Measurements from ENCODE around the gene TRIM34. TPM values are rescaled to one million over a fixed set of nuclear protein-coding genes. Genes with fewer than 3 reads are reported as not detected.
"Not testable (repeated sequence)": the region's sequence is repeated elsewhere in the genome, so short reads cannot be mapped to it uniquely, and the experiment has no call there.

Gene TRIM34
- total RNA-seq, 2 donors from 2014 or later = 7.9 to 9.8 TPM

GRCh38 chr11:5611627-5612026 lies 13.2 kb upstream of the TRIM34 start:
- intact Hi-C loops (cut with DNase I, micrococcal nuclease) = no loop called here
- ATAC-seq = no peak
- DNase-seq = no peak

- intact Hi-C loops (cut with DNase I, micrococcal nuclease) = no loop called here
- ATAC-seq = no peak
- DNase-seq = no peak
These were observed 6.0 kb upstream of the TRIM34 start for GRCh38 chr11:5618807-5619206.

- ATAC-seq = peak; percentile 87
- intact Hi-C loops (cut with DNase I, micrococcal nuclease) = no loop called here
- peak in 1 of 2 donors; percentile 42 for DNase-seq
These were observed 3.9 kb upstream of the TRIM34 start for GRCh38 chr11:5620651-5621521.

- no peak for DNase-seq
- intact Hi-C loops (cut with DNase I, micrococcal nuclease) = no loop called here
- no peak for ATAC-seq
These were observed 3.2 kb upstream of the TRIM34 start for GRCh38 chr11:5621580-5621979.

- intact Hi-C loops (cut with DNase I, micrococcal nuclease) = no loop called here
- DNase-seq (no peak), ATAC-seq (no peak)
These were observed 2.0 kb upstream of the TRIM34 start for GRCh38 chr11:5622802-5623201.

- ATAC-seq (no peak), DNase-seq (no peak)
- intact Hi-C loops (cut with DNase I, micrococcal nuclease) = no loop called here
These were observed 480 bp downstream of the TRIM34 start for GRCh38 chr11:5625281-5625680.

- intact Hi-C loops (cut with DNase I, micrococcal nuclease) = no loop called here
- DNase-seq (no peak), ATAC-seq (no peak)
These were observed 1.4 kb downstream of the TRIM34 start for GRCh38 chr11:5626196-5626595.

GRCh38 chr11:5631417-5631816 lies 6.6 kb downstream of the TRIM34 start:
- intact Hi-C loops (cut with DNase I, micrococcal nuclease) = no loop called here
- ATAC-seq (no peak), DNase-seq (no peak)

GRCh38 chr11:5631969-5632635 lies 7.3 kb downstream of the TRIM34 start:
- ATAC-seq = no peak
- intact Hi-C loops (cut with DNase I, micrococcal nuclease) = no loop called here
- DNase-seq = no peak

- DNase-seq (no peak), ATAC-seq (no peak)
- intact Hi-C loops (cut with DNase I, micrococcal nuclease) = no loop called here
These were observed 15.2 kb downstream of the TRIM34 start for GRCh38 chr11:5639953-5640352.

GRCh38 chr11:5643585-5643984 lies 18.8 kb downstream of the TRIM34 start:
- DNase-seq (no peak), ATAC-seq (no peak)
- intact Hi-C loops (cut with DNase I, micrococcal nuclease) = no loop called here

- no peak for ATAC-seq
- intact Hi-C loops (cut with DNase I, micrococcal nuclease) = no loop called here
- DNase-seq = no peak
These were observed 21.3 kb downstream of the TRIM34 start for GRCh38 chr11:5646139-5646538.

GRCh38 chr11:5655474-5655873 lies 30.7 kb downstream of the TRIM34 start:
- DNase-seq (no peak), ATAC-seq (no peak)
- intact Hi-C loops (cut with DNase I, micrococcal nuclease) = no loop called here

- DNase-seq; intact Hi-C loops (cut with DNase I, micrococcal nuclease); ATAC-seq: not testable (repeated sequence)
These were observed 32.2 kb downstream of the TRIM34 start for GRCh38 chr11:5656956-5657355.

GRCh38 chr11:5658318-5658717 lies 33.5 kb downstream of the TRIM34 start:
- intact Hi-C loops (cut with DNase I, micrococcal nuclease) = no loop called here
- DNase-seq = no peak
- no peak for ATAC-seq

GRCh38 chr11:5663511-5663910 lies 38.7 kb downstream of the TRIM34 start:
- ATAC-seq = no peak
- intact Hi-C loops (cut with DNase I, micrococcal nuclease) = no loop called here
- no peak for DNase-seq

- DNase-seq = no peak
- ATAC-seq = no peak
- intact Hi-C loops (cut with DNase I, micrococcal nuclease) = no loop called here
These were observed 40.3 kb downstream of the TRIM34 start for GRCh38 chr11:5665051-5665570.

GRCh38 chr11:5665746-5666401 lies 41.1 kb downstream of the TRIM34 start:
- ATAC-seq = no peak

GRCh38 chr11:5666402-5666793 lies 41.6 kb downstream of the TRIM34 start:
- intact Hi-C loops (cut with DNase I, micrococcal nuclease) = no loop called here
- no peak for ATAC-seq
- no peak for DNase-seq

More at GRCh38 chr11:5665746-5666401, 41.1 kb downstream of the TRIM34 start:
- DNase-seq = no peak
- intact Hi-C loops (cut with DNase I, micrococcal nuclease) = no loop called here

GRCh38 chr11:5671831-5672230 lies 47.0 kb downstream of the TRIM34 start:
- DNase-seq = no peak
- no peak for ATAC-seq
- intact Hi-C loops (cut with DNase I, micrococcal nuclease) = no loop called here
